ENCODE measurements around the gene AMOTL2.

AMOTL2 gene

DNA sequence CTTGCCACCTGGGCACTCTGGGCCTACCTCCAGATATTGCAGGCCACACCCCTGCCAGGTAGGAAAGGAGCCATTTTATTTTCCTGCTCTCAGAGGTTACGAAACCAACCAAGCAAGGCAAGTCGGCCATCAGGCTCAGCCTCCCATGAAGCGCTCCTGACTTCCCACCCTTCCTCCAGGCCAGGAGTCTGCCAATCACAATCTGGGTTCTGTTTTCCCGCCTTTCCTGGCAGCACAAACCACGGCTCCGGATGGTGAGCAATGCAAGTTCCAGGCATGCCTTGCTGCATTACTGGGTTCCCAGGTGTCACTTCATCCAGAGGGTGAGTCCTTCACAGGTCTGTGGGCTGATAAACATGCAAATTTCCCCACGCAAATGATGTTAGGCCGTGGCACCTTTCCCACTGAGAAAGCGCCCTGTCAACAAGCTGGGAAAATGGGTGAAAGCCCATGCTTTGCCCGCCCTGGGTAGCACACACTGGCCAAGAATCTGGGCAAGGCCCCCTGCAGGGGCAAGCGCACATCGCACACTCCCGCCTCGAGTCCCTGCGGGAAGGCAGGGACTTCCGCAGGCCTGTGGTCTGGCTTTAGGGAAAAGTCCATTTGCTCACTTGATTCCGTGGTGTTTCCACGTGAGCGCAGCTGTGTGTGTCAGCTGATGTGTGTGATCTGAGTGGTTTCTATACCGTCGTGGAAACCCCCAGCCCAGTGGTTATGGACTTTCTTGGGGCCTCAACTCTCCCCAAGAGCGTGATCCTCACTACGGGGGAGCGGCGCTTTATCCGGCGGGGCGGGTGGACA, 62.0 kb downstream of the AMOTL2 start:
- Mint-ChIP-seq H3K4me1 (peaks cover 50% of the 10 kb centered on the region), H3K4me3 (peak overlapping the region; percentile 15 to 38 (median 31)), H3K36me3 (ENCODE audit: low read depth) (no peaks in the 10 kb centered on the region), H3K27me3 (ENCODE audit: low read depth) (no peaks in the 10 kb centered on the region), H3K9me3 (no peaks in the 10 kb centered on the region), H3K27ac (peak overlapping the region in 2 of 3 experiments; percentile 38 to 59)
- TF ChIP-seq, protein P1, sequence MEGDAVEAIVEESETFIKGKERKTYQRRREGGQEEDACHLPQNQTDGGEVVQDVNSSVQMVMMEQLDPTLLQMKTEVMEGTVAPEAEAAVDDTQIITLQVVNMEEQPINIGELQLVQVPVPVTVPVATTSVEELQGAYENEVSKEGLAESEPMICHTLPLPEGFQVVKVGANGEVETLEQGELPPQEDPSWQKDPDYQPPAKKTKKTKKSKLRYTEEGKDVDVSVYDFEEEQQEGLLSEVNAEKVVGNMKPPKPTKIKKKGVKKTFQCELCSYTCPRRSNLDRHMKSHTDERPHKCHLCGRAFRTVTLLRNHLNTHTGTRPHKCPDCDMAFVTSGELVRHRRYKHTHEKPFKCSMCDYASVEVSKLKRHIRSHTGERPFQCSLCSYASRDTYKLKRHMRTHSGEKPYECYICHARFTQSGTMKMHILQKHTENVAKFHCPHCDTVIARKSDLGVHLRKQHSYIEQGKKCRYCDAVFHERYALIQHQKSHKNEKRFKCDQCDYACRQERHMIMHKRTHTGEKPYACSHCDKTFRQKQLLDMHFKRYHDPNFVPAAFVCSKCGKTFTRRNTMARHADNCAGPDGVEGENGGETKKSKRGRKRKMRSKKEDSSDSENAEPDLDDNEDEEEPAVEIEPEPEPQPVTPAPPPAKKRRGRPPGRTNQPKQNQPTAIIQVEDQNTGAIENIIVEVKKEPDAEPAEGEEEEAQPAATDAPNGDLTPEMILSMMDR (IDR thresholded peaks at IDR 0.05; ENCODE audit: unreplicated experiment in 3 of 3): no peak

DNA sequence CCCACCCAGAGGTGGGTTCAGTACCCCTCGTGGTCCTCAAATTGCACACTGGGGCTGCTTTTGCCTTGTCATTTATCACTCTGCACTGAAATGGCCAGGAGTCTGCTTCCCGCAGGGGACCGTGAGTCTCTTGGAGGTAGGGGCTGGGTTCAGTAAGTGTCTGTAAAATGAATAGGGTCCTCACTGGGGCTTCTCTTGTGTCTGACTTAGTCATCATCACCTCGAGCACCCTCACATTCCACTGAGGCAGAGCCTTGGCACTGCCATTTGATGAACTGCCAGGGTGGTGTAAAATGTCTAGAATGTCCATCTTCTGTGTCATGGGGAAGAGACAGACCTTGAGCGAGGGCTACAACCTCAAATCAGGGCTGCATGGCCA, 62.6 kb downstream of the AMOTL2 start:
- Mint-ChIP-seq H3K27ac (peak overlapping the region in 2 of 3 experiments; percentile 38 to 59), H3K9me3 (no peaks in the 10 kb centered on the region), H3K4me3 (peak overlapping the region in 1 of 3 experiments; percentile 31), H3K27me3 (ENCODE audit: low read depth) (no peaks in the 10 kb centered on the region), H3K36me3 (ENCODE audit: low read depth) (no peaks in the 10 kb centered on the region), H3K4me1 (peaks cover 50% of the 10 kb centered on the region)
- TF ChIP-seq, protein P1 (IDR thresholded peaks at IDR 0.05; ENCODE audit: unreplicated experiment in 3 of 3): no peak

DNA sequence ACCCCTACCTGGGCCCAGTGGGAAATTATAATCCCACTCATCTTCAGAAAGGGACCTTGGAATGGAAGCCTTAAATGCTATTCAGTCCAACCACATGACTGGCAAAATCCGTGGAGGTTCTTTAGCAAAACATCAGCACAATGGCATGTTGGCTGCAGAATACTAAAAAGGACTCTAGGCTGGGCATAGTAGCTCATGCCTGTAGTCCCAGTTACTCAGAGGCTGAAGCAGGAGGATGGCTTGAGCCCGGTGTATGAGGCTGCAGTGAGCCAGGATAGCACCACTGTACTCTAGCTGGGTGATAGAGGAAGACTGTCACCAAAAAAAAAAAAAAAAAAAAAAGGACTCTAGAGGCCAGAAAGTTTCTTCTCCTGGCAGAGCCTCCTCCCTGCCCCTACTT, 63.0 kb downstream of the AMOTL2 start:
- H3K27me3 Mint-ChIP-seq (ENCODE audit: low read depth): no peaks in the 10 kb centered on the region
- no peak overlapping the region for H3K4me3 Mint-ChIP-seq
- TF ChIP-seq, protein P1 (IDR thresholded peaks at IDR 0.05; ENCODE audit: unreplicated experiment in 3 of 3): no peak
- H3K27ac Mint-ChIP-seq: peak overlapping the region in 1 of 3 experiments; percentile 37
- H3K36me3 Mint-ChIP-seq (ENCODE audit: low read depth): no peaks in the 10 kb centered on the region
- no peaks in the 10 kb centered on the region for H3K9me3 Mint-ChIP-seq
- peaks cover 50% of the 10 kb centered on the region for H3K4me1 Mint-ChIP-seq

DNA sequence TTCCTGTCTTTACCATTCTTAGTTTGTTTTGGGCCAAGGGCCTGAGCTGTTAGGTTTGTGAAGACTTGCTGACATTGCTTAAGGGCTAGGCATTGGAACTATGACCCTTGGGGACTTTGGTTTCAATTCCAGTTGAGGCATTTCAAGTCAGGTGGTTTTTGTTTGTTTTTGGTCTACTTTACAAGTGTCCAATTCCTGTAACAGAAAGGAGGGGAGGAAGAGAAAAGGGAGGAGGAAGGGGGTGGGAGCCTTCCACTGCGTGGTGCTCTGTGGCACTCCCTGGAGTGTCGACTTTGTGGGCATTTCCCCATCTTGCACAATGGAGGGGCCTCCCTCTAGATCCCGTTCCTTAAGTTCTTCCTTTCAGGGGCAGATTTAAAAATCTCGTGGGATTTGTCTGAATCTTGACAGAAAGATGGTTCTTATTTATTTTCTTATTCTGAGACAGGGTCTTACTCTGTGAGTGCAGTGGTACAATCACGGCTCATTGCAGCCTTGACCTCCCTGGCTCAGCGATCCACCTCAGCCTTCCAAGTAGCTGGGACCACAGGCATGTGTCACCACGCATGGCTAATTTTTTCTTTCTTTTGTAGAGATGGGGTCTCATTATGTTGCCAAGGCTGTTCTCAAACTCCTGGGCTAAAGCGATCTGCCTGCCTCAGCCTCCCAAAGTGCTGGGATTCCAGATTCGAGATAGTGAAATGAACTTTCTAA, 64.1 kb downstream of the AMOTL2 start:
- H3K4me3 Mint-ChIP-seq: peak overlapping the region in 2 of 3 experiments; percentile 4 to 24
- TF ChIP-seq, protein P1 (IDR thresholded peaks at IDR 0.05; ENCODE audit: unreplicated experiment in 3 of 3): no peak
- peaks cover 41% of the 10 kb centered on the region for H3K4me1 Mint-ChIP-seq
- H3K27me3 Mint-ChIP-seq (ENCODE audit: low read depth): no peaks in the 10 kb centered on the region
- H3K9me3 Mint-ChIP-seq: no peaks in the 10 kb centered on the region
- no peaks in the 10 kb centered on the region for H3K36me3 Mint-ChIP-seq (ENCODE audit: low read depth)
- peak overlapping the region; percentile 37 to 91 (median 71) for H3K27ac Mint-ChIP-seq

DNA sequence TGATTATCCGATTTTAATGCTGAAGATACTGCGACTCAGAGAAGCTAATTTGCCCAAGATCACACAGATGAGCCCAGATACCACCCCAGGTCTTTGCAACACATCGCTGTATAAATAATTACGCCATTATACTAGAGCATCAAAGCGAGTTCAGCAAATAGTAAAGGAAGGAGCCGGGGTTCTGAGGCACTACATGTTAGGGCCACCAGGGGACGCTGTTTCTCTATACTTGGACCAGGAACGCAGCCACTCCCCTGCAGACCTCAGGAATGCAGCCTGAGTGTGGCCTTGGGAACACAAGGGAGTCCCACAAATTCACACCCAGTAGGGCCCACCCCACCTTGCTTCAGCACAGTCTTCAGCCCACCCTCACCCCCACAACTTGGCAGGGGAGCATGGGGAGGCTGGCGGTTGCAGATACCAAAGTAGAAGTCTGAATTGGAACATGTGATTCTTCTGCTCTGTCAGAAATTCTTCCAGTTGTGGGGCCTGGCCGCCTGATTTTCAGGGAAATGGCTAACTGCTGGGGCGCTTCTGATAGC, 65.8 kb downstream of the AMOTL2 start:
- TF ChIP-seq, protein P1 (IDR thresholded peaks at IDR 0.05; ENCODE audit: unreplicated experiment in 3 of 3): peak; percentile 99
- no peaks in the 10 kb centered on the region for H3K36me3 Mint-ChIP-seq (ENCODE audit: low read depth)
- H3K4me1 Mint-ChIP-seq: peaks cover 26% of the 10 kb centered on the region
- peaks cover 4% of the 10 kb centered on the region for H3K27me3 Mint-ChIP-seq (ENCODE audit: low read depth)
- H3K4me3 Mint-ChIP-seq: peak overlapping the region; percentile 2 to 55 (median 42)
- H3K27ac Mint-ChIP-seq: peak overlapping the region; percentile 92 to 97 (median 94)
- no peaks in the 10 kb centered on the region for H3K9me3 Mint-ChIP-seq
